OCI-LY1 (cell line): ENCODE data around the gene MDN1.

Experiments used
- EZH2 ChIP-seq: fragments of 200-600 bp; sonication (generic), shearing (Covaris generic); IDR thresholded peaks from 2 replicates; pipeline ENCODE4 v1.8.0; 2017; ENCODE audit warnings: borderline replicate concordance, mixed run types, mild to moderate bottlenecking, antibody characterized with exemption, low read length, moderate library complexity, mixed read lengths
- TF ChIP-seq, protein P1 (sequence below): fragments of 200-600 bp; sonication (generic), shearing (Covaris generic); IDR thresholded peaks from 2 replicates; pipeline ENCODE4 v1.5.1; 2017; ENCODE audit warnings: mild to moderate bottlenecking, antibody characterized with exemption, low read length, moderate library complexity, mixed read lengths

DNA sequence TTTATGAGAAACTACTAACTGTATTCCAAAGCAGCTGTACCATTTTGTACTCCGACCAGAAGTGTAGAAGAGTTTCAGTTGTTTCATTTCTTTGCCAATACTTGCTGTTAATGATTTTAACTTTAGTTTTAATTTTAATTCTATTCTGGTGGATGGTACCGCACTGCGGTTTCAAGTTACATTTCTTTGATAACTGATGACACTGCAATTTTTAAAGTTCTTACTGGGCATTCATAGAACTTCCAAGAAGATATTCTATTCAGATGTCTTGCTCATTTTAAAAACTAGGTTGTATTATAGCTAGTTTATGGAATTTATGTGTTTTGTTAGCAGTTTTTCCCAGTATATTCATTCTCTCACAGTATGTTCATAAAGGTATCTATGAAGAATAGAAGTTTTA is 117.2 kb downstream of the MDN1 start:
- TF ChIP-seq EZH2: no peak
- TF ChIP-seq, protein P1, sequence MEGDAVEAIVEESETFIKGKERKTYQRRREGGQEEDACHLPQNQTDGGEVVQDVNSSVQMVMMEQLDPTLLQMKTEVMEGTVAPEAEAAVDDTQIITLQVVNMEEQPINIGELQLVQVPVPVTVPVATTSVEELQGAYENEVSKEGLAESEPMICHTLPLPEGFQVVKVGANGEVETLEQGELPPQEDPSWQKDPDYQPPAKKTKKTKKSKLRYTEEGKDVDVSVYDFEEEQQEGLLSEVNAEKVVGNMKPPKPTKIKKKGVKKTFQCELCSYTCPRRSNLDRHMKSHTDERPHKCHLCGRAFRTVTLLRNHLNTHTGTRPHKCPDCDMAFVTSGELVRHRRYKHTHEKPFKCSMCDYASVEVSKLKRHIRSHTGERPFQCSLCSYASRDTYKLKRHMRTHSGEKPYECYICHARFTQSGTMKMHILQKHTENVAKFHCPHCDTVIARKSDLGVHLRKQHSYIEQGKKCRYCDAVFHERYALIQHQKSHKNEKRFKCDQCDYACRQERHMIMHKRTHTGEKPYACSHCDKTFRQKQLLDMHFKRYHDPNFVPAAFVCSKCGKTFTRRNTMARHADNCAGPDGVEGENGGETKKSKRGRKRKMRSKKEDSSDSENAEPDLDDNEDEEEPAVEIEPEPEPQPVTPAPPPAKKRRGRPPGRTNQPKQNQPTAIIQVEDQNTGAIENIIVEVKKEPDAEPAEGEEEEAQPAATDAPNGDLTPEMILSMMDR: no peak
